ENCODE results near the gene TFCP2L1. TPM values are rescaled to one million over a fixed set of nuclear protein-coding genes. Genes with fewer than 3 reads are reported as not detected.

The TFCP2L1 gene
- total and polyA plus RNA-seq, 12 donors = 0.02 to 0.60 (median 0.14) TPM; not detected in 1

DNA sequence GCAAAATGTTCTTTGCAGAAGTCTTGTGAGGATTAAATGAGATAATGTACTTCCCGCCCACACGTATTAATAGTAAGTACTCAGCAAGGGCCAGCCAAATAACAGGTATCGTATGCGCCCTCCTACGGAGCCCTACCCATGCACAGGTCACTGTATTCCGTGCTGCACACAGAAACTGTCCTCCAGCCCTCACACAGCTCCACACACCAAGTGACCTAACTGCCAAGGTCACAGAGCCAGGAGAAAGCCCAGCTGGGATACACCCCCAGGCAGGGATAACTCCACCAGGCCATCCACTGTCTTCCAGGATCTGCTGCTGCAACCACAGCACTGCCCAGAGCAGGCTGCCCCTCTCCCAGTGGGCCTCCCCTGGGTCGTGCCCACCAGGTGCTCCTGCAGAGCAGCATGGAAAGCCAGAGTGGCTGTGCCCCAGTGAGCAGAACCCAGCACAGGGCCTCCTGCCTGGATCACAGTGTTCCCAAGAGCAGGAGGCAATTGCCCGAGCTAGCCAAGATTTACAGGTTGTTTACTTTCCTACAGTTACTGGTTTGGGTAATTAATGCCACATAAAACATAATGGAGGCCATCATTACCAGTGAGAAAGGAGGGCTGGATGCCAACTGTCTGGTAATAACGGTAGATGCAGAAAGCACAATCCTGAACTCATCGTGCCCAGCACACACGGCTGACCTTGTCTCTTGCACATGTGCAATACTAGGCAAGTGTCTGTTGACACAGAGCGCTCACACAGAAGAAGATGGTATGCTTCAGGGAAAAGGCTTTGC, 24.4 kb downstream of the TFCP2L1 start:
- TF ChIP-seq, protein P1, sequence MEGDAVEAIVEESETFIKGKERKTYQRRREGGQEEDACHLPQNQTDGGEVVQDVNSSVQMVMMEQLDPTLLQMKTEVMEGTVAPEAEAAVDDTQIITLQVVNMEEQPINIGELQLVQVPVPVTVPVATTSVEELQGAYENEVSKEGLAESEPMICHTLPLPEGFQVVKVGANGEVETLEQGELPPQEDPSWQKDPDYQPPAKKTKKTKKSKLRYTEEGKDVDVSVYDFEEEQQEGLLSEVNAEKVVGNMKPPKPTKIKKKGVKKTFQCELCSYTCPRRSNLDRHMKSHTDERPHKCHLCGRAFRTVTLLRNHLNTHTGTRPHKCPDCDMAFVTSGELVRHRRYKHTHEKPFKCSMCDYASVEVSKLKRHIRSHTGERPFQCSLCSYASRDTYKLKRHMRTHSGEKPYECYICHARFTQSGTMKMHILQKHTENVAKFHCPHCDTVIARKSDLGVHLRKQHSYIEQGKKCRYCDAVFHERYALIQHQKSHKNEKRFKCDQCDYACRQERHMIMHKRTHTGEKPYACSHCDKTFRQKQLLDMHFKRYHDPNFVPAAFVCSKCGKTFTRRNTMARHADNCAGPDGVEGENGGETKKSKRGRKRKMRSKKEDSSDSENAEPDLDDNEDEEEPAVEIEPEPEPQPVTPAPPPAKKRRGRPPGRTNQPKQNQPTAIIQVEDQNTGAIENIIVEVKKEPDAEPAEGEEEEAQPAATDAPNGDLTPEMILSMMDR (IDR thresholded peaks at IDR 0.05) = no peak
- H3K4me1 ChIP-seq = no peaks in the 10 kb centered on the region
- 66 to 73% methylated on average over 12 of the region's 12 CpGs for WGBS, 2 donors
- ATAC-seq (peak in 2 of 8 donors; percentile 41 to 89), DNase-seq (no peak)
- H3K36me3 ChIP-seq = no peaks in the 10 kb centered on the region
- intact Hi-C loops (cut with DNase I) = no loop called here
- H3K4me3 ChIP-seq = no peak overlapping the region
- H3K9me3 ChIP-seq = no peaks in the 10 kb centered on the region
- no peak overlapping the region for H3K27ac ChIP-seq
- H3K27me3 ChIP-seq = no peaks in the 10 kb centered on the region

DNA sequence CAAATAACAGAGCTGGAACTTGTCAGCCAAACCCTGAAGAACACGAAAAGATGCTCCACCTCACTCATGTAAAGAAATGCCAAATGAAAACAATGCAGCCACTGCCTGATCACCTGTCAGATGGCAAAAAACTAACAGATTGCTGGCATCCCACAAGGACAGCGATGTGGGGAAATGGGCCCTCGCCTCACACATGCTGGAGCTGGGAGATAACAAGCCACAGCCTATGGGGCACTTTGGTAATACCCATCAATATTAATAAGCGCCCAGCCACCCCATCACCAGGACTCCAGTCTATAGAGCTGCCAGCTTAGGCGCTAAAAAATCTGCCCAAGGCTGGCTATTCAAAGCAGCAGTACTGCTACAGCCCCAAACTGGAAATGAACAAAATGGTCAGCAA, 27.0 kb downstream of the TFCP2L1 start:
- H3K36me3 ChIP-seq = no peaks in the 10 kb centered on the region
- no peak for DNase-seq
- no peaks in the 10 kb centered on the region for H3K27me3 ChIP-seq
- no peaks in the 10 kb centered on the region for H3K9me3 ChIP-seq
- intact Hi-C loops (cut with DNase I) = no loop called here
- H3K4me1 ChIP-seq = no peaks in the 10 kb centered on the region
- WGBS, 2 donors = 90 to 92% methylated on average over 5 of the region's 5 CpGs
- TF ChIP-seq, protein P1 (IDR thresholded peaks at IDR 0.05) = no peak
- no peak for ATAC-seq
- no peak overlapping the region for H3K27ac ChIP-seq
- no peak overlapping the region for H3K4me3 ChIP-seq

DNA sequence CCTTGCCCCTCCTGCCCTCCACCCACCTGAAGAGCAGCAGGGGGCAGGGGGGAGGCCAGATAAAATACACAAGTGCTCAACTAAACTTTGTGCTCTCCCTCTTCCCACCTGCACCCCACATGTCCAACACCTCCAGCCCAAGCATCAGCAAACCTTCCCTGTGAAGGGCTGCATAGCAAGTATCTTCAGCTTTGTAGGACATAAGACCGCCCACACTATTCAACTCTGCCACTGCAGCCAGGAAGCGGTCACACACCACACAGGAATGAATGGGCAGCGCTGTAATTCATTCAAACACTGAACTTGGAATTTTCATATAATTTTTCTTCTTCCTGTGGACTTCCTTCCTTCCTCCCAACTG, 27.5 kb downstream of the TFCP2L1 start:
- Histone ChIP-seq H3K36me3 (no peaks in the 10 kb centered on the region), H3K27ac (no peak overlapping the region), H3K27me3 (no peaks in the 10 kb centered on the region), H3K4me1 (no peaks in the 10 kb centered on the region), H3K9me3 (no peaks in the 10 kb centered on the region), H3K4me3 (no peak overlapping the region)
- intact Hi-C loops (cut with DNase I) = no loop called here
- TF ChIP-seq, protein P1 (IDR thresholded peaks at IDR 0.05) = no peak
- no peak for ATAC-seq
- no peak for DNase-seq
- WGBS, 2 donors = 72 to 88% methylated on average over 3 of the region's 3 CpGs

- no peak overlapping the region for H3K27ac ChIP-seq
- WGBS, 2 donors = 80 to 83% methylated on average over 13 of the region's 13 CpGs
- DNase-seq (no peak), ATAC-seq (peak in 1 of 8 donors; percentile 38)
- TF ChIP-seq, protein P1 (IDR thresholded peaks at IDR 0.05) = no peak
- H3K27me3 ChIP-seq = no peaks in the 10 kb centered on the region
- no peaks in the 10 kb centered on the region for H3K36me3 ChIP-seq
- H3K4me1 ChIP-seq = no peaks in the 10 kb centered on the region
- H3K4me3 ChIP-seq = no peak overlapping the region
- intact Hi-C loops (cut with DNase I) = no loop called here
- H3K9me3 ChIP-seq = no peaks in the 10 kb centered on the region
Measured at GRCh38 chr2:121256720-121257479, 28.1 kb downstream of the TFCP2L1 start.
